Epithelial cell of proximal tubule (primary cell): ENCODE measurements around the gene SMIM22. TPM values are rescaled to one million over a fixed set of nuclear protein-coding genes. Genes with fewer than 3 reads are reported as not detected.

Experiments
- DNase-seq: peaks from one replicate; pipeline ENCODE4 v3.0.0-alpha.2; 2011; ENCODE audit warnings: low read depth
- H3K4me3 ChIP-seq: 2 replicates; pipeline ENCODE4 v1.5.1; 2011; ENCODE audit warnings: low read depth, mild to moderate bottlenecking, low read length
- CTCF ChIP-seq: conservative IDR thresholded peaks from 2 replicates; pipeline ENCODE4 v1.5.1; 2012; ENCODE audit warnings: low read depth, mild to moderate bottlenecking, low read length
- total RNA-seq: library from RNA; depleted of rRNA; stranded (reverse); fragments of >200 nt; gene quantifications from 2 replicates; pipeline ENCODE4 v1.2.3, GENCODE V29; 2015

SMIM22 gene
- total RNA-seq, 1 donor from 2014 or later, result 0.98 TPM

GRCh38 chr16:4750896-4751295, 44.3 kb upstream of the SMIM22 start:
- DNase-seq, result no peak
- TF ChIP-seq CTCF, result no peak
- H3K4me3 ChIP-seq, result no peak overlapping the region

- H3K4me3 ChIP-seq, result no peak overlapping the region
- no peak for TF ChIP-seq CTCF
- no peak for DNase-seq
Measured at GRCh38 chr16:4752351-4753100, 42.6 kb upstream of the SMIM22 start.

- no peak for TF ChIP-seq CTCF
- H3K4me3 ChIP-seq, result no peak overlapping the region
- DNase-seq, result no peak
Measured at GRCh38 chr16:4753227-4753626, 41.9 kb upstream of the SMIM22 start.

GRCh38 chr16:4754865-4755264, 40.3 kb upstream of the SMIM22 start:
- TF ChIP-seq CTCF, result no peak
- DNase-seq, result no peak

GRCh38 chr16:4755687-4756086, 39.5 kb upstream of the SMIM22 start:
- no peak overlapping the region for H3K4me3 ChIP-seq
- DNase-seq, result no peak
- no peak for TF ChIP-seq CTCF

More at GRCh38 chr16:4754865-4755264, 40.3 kb upstream of the SMIM22 start:
- no peak overlapping the region for H3K4me3 ChIP-seq

- no peak for DNase-seq
- TF ChIP-seq CTCF, result no peak
- no peak overlapping the region for H3K4me3 ChIP-seq
Measured at GRCh38 chr16:4760221-4760910, 34.8 kb upstream of the SMIM22 start.
